HK-2 (cell line): ENCODE results near the gene CBFA2T2.
"Not testable (repeated sequence)": the region's sequence is repeated elsewhere in the genome, so short reads cannot be mapped to it uniquely, and the experiment has no call there.

Experiments used
- DNase-seq: peaks from one replicate; pipeline ENCODE4 v3.0.0-alpha.2; 2018; ENCODE audit not compliant: unreplicated experiment

CBFA2T2 gene

DNA sequence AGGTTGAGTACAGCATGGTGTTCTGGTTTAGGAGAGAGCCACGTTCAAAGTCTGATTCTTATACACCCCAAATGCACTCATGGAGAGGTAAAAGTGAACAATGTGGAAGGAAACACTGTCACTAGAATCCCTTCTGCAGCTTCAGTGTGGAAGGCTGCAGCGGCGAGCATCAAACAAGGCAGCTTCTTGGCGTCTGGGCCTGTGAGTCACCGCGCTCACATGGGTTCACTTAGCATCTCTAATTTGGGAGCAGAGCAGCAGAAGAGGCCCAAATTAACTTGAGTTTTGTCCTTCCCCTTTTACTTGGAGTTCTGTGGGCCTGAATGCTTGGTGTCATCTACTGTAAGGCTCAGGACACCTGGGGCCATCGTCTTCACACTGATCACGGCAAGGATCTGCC, 207.2 kb downstream of the CBFA2T2 start:
- DNase-seq, result no peak

GRCh38 chr20:33698966-33699365, 209.1 kb downstream of the CBFA2T2 start:
- DNase-seq, result not testable (repeated sequence)
